Measurements from ENCODE around the gene SRD5A1. TPM values are rescaled to one million over a fixed set of nuclear protein-coding genes. Genes with fewer than 3 reads are reported as not detected.

SRD5A1 gene
- total RNA-seq, 2 experiments from 2014 or later = 11.0 to 16.2 TPM

- Mint-ChIP-seq H3K27ac (no peak overlapping the region), H3K9me3 (ENCODE audit: low read depth) (no peaks in the 10 kb centered on the region), H3K36me3 (peaks cover 67% of the 10 kb centered on the region), H3K27me3 (no peaks in the 10 kb centered on the region), H3K4me3 (no peak overlapping the region), H3K4me1 (peaks cover 12% of the 10 kb centered on the region)
- ATAC-seq (no peak), DNase-seq (no peak)
- CTCF ChIA-PET = interaction anchor here (1.4 kb wide), 1 partner anchor 10 kb away, joined by 3 read pairs; no protein-coding TSS in a partner anchor
Measured at GRCh38 chr5:6615034-6615815, 18.0 kb upstream of the SRD5A1 start.

GRCh38 chr5:6616632-6617031 is 16.6 kb upstream of the SRD5A1 start:
- peaks cover 12% of the 10 kb centered on the region for H3K4me1 Mint-ChIP-seq
- H3K27me3 Mint-ChIP-seq = no peaks in the 10 kb centered on the region
- ATAC-seq = no peak
- H3K4me3 Mint-ChIP-seq = no peak overlapping the region
- H3K36me3 Mint-ChIP-seq = peaks cover 71% of the 10 kb centered on the region
- no peak for DNase-seq
- no peaks in the 10 kb centered on the region for H3K9me3 Mint-ChIP-seq (ENCODE audit: low read depth)
- CTCF ChIA-PET = interaction anchor here (1.0 to 1.4 kb wide), 2 partner anchors 8 to 16 kb away, joined by 3 read pairs; partner anchors contain the start of gene NSUN2
- H3K27ac Mint-ChIP-seq = no peak overlapping the region

- ATAC-seq = no peak
- CTCF ChIA-PET = interaction anchor here (0.5 kb wide), 1 partner anchor 1143 kb away, joined by 3 read pairs; no protein-coding TSS in a partner anchor
- no peak for DNase-seq
- H3K4me1 Mint-ChIP-seq = peaks cover 19% of the 10 kb centered on the region
- no peak overlapping the region for H3K27ac Mint-ChIP-seq
- peaks cover 14% of the 10 kb centered on the region for H3K9me3 Mint-ChIP-seq (ENCODE audit: low read depth)
- H3K36me3 Mint-ChIP-seq = peaks cover 78% of the 10 kb centered on the region
- no peak overlapping the region for H3K4me3 Mint-ChIP-seq
- no peaks in the 10 kb centered on the region for H3K27me3 Mint-ChIP-seq
Measured at GRCh38 chr5:6623228-6623627, 10.0 kb upstream of the SRD5A1 start.

- Mint-ChIP-seq H3K36me3 (peaks cover 80% of the 10 kb centered on the region), H3K27me3 (no peaks in the 10 kb centered on the region), H3K4me1 (peaks cover 19% of the 10 kb centered on the region), H3K9me3 (ENCODE audit: low read depth) (peaks cover 14% of the 10 kb centered on the region), H3K4me3 (no peak overlapping the region), H3K27ac (no peak overlapping the region)
- CTCF ChIA-PET = no interaction called here
- ATAC-seq (no peak), DNase-seq (no peak)
Measured at GRCh38 chr5:6623941-6624340, 9.3 kb upstream of the SRD5A1 start.

GRCh38 chr5:6626508-6626907 is 6.7 kb upstream of the SRD5A1 start:
- CTCF ChIA-PET = no interaction called here
- DNase-seq = no peak
- H3K4me3 Mint-ChIP-seq = no peak overlapping the region
- H3K36me3 Mint-ChIP-seq = peaks cover 89% of the 10 kb centered on the region
- peaks cover 14% of the 10 kb centered on the region for H3K9me3 Mint-ChIP-seq (ENCODE audit: low read depth)
- H3K4me1 Mint-ChIP-seq = peaks cover 42% of the 10 kb centered on the region
- H3K27ac Mint-ChIP-seq = no peak overlapping the region
- no peak for ATAC-seq
- no peaks in the 10 kb centered on the region for H3K27me3 Mint-ChIP-seq

- peak overlapping the region; percentile 98 for H3K27ac Mint-ChIP-seq
- CTCF ChIA-PET = interaction anchor here (1.0 to 2.8 kb wide), 2 partner anchors 98 to 114 kb away, joined by 3 to 15 read pairs; no protein-coding TSS in a partner anchor
- H3K27me3 Mint-ChIP-seq = no peaks in the 10 kb centered on the region
- DNase-seq (no peak), ATAC-seq (no peak)
- peaks cover 48% of the 10 kb centered on the region for H3K4me1 Mint-ChIP-seq
- H3K36me3 Mint-ChIP-seq = peaks cover 50% of the 10 kb centered on the region
- peak overlapping the region; percentile 97 for H3K4me3 Mint-ChIP-seq
- H3K9me3 Mint-ChIP-seq (ENCODE audit: low read depth) = no peaks in the 10 kb centered on the region
Measured at GRCh38 chr5:6631441-6631840, 1.8 kb upstream of the SRD5A1 start.

- DNase-seq = no peak
- no peak for ATAC-seq
- Mint-ChIP-seq H3K36me3 (peaks cover 45% of the 10 kb centered on the region), H3K27me3 (no peaks in the 10 kb centered on the region), H3K9me3 (ENCODE audit: low read depth) (no peaks in the 10 kb centered on the region), H3K4me3 (peak overlapping the region; percentile 97), H3K27ac (peak overlapping the region; percentile 98), H3K4me1 (peaks cover 45% of the 10 kb centered on the region)
- CTCF ChIA-PET = interaction anchor here (0.6 to 2.8 kb wide), 5 partner anchors 16 to 1142 kb away, joined by 3 to 15 read pairs (median 3); partner anchors contain the start of gene MED10
Measured at GRCh38 chr5:6632324-6632887, 834 bp upstream of the SRD5A1 start.

GRCh38 chr5:6633469-6634245 is 417 bp downstream of the SRD5A1 start:
- DNase-seq = no peak
- Mint-ChIP-seq H3K27ac (peak overlapping the region; percentile 98), H3K36me3 (peaks cover 37% of the 10 kb centered on the region), H3K4me3 (peak overlapping the region; percentile 97), H3K4me1 (peaks cover 47% of the 10 kb centered on the region), H3K27me3 (no peaks in the 10 kb centered on the region), H3K9me3 (ENCODE audit: low read depth) (no peaks in the 10 kb centered on the region)
- CTCF ChIA-PET = interaction anchor here (1.0 to 2.8 kb wide), 3 partner anchors 15 to 1143 kb away, joined by 3 to 15 read pairs (median 3); no protein-coding TSS in a partner anchor
- peak; percentile 65 for ATAC-seq

GRCh38 chr5:6634306-6634705 is 1.1 kb downstream of the SRD5A1 start:
- ATAC-seq (no peak), DNase-seq (no peak)
- CTCF ChIA-PET = no interaction called here
- Mint-ChIP-seq H3K9me3 (ENCODE audit: low read depth) (no peaks in the 10 kb centered on the region), H3K36me3 (peaks cover 32% of the 10 kb centered on the region), H3K27ac (peak overlapping the region; percentile 54), H3K27me3 (no peaks in the 10 kb centered on the region), H3K4me1 (peaks cover 46% of the 10 kb centered on the region), H3K4me3 (peak overlapping the region; percentile 97)

- Mint-ChIP-seq H3K27ac (peak overlapping the region; percentile 36), H3K36me3 (peaks cover 26% of the 10 kb centered on the region), H3K27me3 (no peaks in the 10 kb centered on the region), H3K4me3 (peak overlapping the region; percentile 97), H3K4me1 (peaks cover 40% of the 10 kb centered on the region), H3K9me3 (ENCODE audit: low read depth) (no peaks in the 10 kb centered on the region)
- ATAC-seq = no peak
- no peak for DNase-seq
- CTCF ChIA-PET = no interaction called here
Measured at GRCh38 chr5:6634788-6635430, 1.7 kb downstream of the SRD5A1 start.

- H3K9me3 Mint-ChIP-seq (ENCODE audit: low read depth) = no peaks in the 10 kb centered on the region
- no peak overlapping the region for H3K4me3 Mint-ChIP-seq
- no peaks in the 10 kb centered on the region for H3K27me3 Mint-ChIP-seq
- H3K36me3 Mint-ChIP-seq = peaks cover 16% of the 10 kb centered on the region
- ATAC-seq = no peak
- peaks cover 26% of the 10 kb centered on the region for H3K4me1 Mint-ChIP-seq
- CTCF ChIA-PET = no interaction called here
- DNase-seq = no peak
- H3K27ac Mint-ChIP-seq = no peak overlapping the region
Measured at GRCh38 chr5:6636293-6636692, 3.1 kb downstream of the SRD5A1 start.

- ATAC-seq (no peak), DNase-seq (no peak)
- H3K9me3 Mint-ChIP-seq (ENCODE audit: low read depth) = no peaks in the 10 kb centered on the region
- CTCF ChIA-PET = no interaction called here
- H3K27ac Mint-ChIP-seq = no peak overlapping the region
- peaks cover 23% of the 10 kb centered on the region for H3K4me1 Mint-ChIP-seq
- H3K4me3 Mint-ChIP-seq = no peak overlapping the region
- H3K27me3 Mint-ChIP-seq = no peaks in the 10 kb centered on the region
- peaks cover 13% of the 10 kb centered on the region for H3K36me3 Mint-ChIP-seq
Measured at GRCh38 chr5:6637022-6637421, 3.8 kb downstream of the SRD5A1 start.

- DNase-seq (no peak), ATAC-seq (no peak)
- Mint-ChIP-seq H3K9me3 (ENCODE audit: low read depth) (no peaks in the 10 kb centered on the region), H3K4me3 (no peak overlapping the region), H3K36me3 (peaks cover 10% of the 10 kb centered on the region), H3K27me3 (no peaks in the 10 kb centered on the region), H3K4me1 (peaks cover 20% of the 10 kb centered on the region), H3K27ac (no peak overlapping the region)
- CTCF ChIA-PET = no interaction called here
Measured at GRCh38 chr5:6637590-6637989, 4.3 kb downstream of the SRD5A1 start.

All from activated CD8-positive, alpha-beta memory T cell treated with anti-CD3 and anti-CD28 coated beads, Interleukin-2, amount 10 ng/mL, durations not matched to agents 7 days and 5 days (primary cell).